B cell (primary cell): ENCODE results near the gene SPATA7. TPM values are rescaled to one million over a fixed set of nuclear protein-coding genes. Genes with fewer than 3 reads are reported as not detected.

Experiments used
- ATAC-seq: fragments of 200-7000 bp; cut with Tn5 transposase; one replicate; pipeline ENCODE4 v1.10.0; 2021; ENCODE audit warnings: low read depth, mild to moderate bottlenecking, moderate number of reproducible peaks, moderate library complexity
- CTCF ChIA-PET: fragments of 350-600 bp; sonication (Branson Sonifier 250); formaldehyde crosslinking; loops from one replicate; lab custom pipeline; 2021; ENCODE audit warnings: antibody characterized with exemption, inconsistent platforms; lab: Charles Lee
- POLR2A ChIA-PET: fragments of 350-600 bp; sonication (Branson Sonifier 250); formaldehyde crosslinking; loops from one replicate; lab custom pipeline; 2021; ENCODE audit warnings: antibody characterized with exemption; lab: Charles Lee
- DNase-seq: peaks from one replicate; pipeline ENCODE4 v3.0.0; 2013
- H2AFZ ChIP-seq: 2 replicates; pipeline ENCODE4 v1.6.1; 2012; ENCODE audit warnings: mild to moderate bottlenecking, low read depth, low read length; ENCODE audit not compliant: insufficient read depth, poor library complexity, severe bottlenecking
- H3K27ac ChIP-seq, 2 donors: 1 replicate in 1 of 2; 2 replicates in 1 of 2; pipeline ENCODE4 v1.5.1; 2012 to 2013; ENCODE audit warnings: low read length in 2 of 2, mild to moderate bottlenecking in 2 of 2, moderate library complexity in 1 of 2
- H3K27me3 ChIP-seq, 4 experiments: fragments of 200-600 bp in 1 of 4; sonication (generic) in 1 of 4; replicated peaks in 1 of 4; 1 replicate in 2 of 4; 2 replicates in 2 of 4; pipeline versions ENCODE4 v1.6.1 to v1.7.0; 2013 to 2016; ENCODE audit warnings: low read length in 3 of 4, mild to moderate bottlenecking in 2 of 4, mixed read lengths in 1 of 4, moderate library complexity in 1 of 4; ENCODE audit not compliant: insufficient read depth in 4 of 4, control insufficient read depth in 3 of 4; ENCODE audit errors: control extremely low read depth in 1 of 4
- H3K36me3 ChIP-seq, 2 experiments: replicated peaks in 1 of 2; 1 replicate in 1 of 2; 2 replicates in 1 of 2; pipeline versions ENCODE4 v1.6.1 to v1.7.1; 2013; ENCODE audit warnings: low read length in 1 of 2; ENCODE audit not compliant: insufficient read depth in 2 of 2, control insufficient read depth in 1 of 2; ENCODE audit errors: control extremely low read depth in 1 of 2, extremely low read depth in 1 of 2
- H3K4me1 ChIP-seq, 2 donors: fragments of 200-600 bp in 1 of 2; sonication (generic) in 1 of 2; 1 replicate in 1 of 2; 2 replicates in 1 of 2; pipeline versions ENCODE4 v1.5.1 to v1.6.1; 2013 to 2017; ENCODE audit warnings: low read length in 2 of 2; ENCODE audit not compliant: control insufficient read depth in 2 of 2, insufficient read depth in 2 of 2
- H3K4me2 ChIP-seq: replicated peaks from 2 replicates; pipeline ENCODE3; 2012; ENCODE audit warnings: mild to moderate bottlenecking, low read depth, low read length; ENCODE audit not compliant: poor library complexity, severe bottlenecking
- H3K4me3 ChIP-seq, 5 experiments: fragments of 200-600 bp in 1 of 5; sonication (generic) in 1 of 5; 1 replicate in 3 of 5; 2 replicates in 2 of 5; pipeline versions ENCODE4 v1.5.1 to v1.7.0; 2011 to 2016; ENCODE audit warnings: low read length in 4 of 5, mild to moderate bottlenecking in 4 of 5, low read depth in 2 of 5, control low read depth in 1 of 5, moderate library complexity in 1 of 5; ENCODE audit not compliant: insufficient read depth in 1 of 5; ENCODE audit errors: control extremely low read depth in 1 of 5, extremely low read depth in 1 of 5
- H3K79me2 ChIP-seq: fragments of 200-600 bp; sonication (generic); one replicate; pipeline ENCODE4 v1.6.0; 2016; ENCODE audit warnings: low read length; ENCODE audit not compliant: control insufficient read depth, insufficient read depth
- H3K9ac ChIP-seq: fragments of 200-600 bp; sonication (generic); 2 replicates; pipeline ENCODE4 v1.6.1; 2017; ENCODE audit warnings: mild to moderate bottlenecking, low read length, moderate library complexity
- H3K9me3 ChIP-seq, 3 donors: one replicate each; pipeline versions ENCODE4 v1.6.1 to v1.7.1; 2013; ENCODE audit warnings: low read length in 2 of 3; ENCODE audit not compliant: control insufficient read depth in 2 of 3, insufficient read depth in 1 of 3; ENCODE audit errors: control extremely low read depth in 1 of 3
- H4K20me1 ChIP-seq: 2 replicates; pipeline ENCODE4 v1.6.0; 2012; ENCODE audit warnings: mild to moderate bottlenecking, low read length; ENCODE audit not compliant: insufficient read depth, control insufficient read depth, poor library complexity, severe bottlenecking
- H3K27ac Mint-ChIP-seq: one replicate; pipeline ENCODE4 v1.8.0; 2021; ENCODE audit warnings: mixed read lengths
- H3K27me3 Mint-ChIP-seq: one replicate; pipeline ENCODE4 v1.8.0; 2021; ENCODE audit warnings: mixed read lengths
- H3K4me1 Mint-ChIP-seq: one replicate; pipeline ENCODE4 v1.8.0; 2021; ENCODE audit warnings: mixed read lengths
- H3K4me3 Mint-ChIP-seq: one replicate; pipeline ENCODE4 v1.8.0; 2021; ENCODE audit warnings: mixed read lengths
- H3K9me3 Mint-ChIP-seq: one replicate; pipeline ENCODE4 v1.8.0; 2022; ENCODE audit warnings: mixed read lengths; ENCODE audit not compliant: insufficient read depth
- EZH2 ChIP-seq: IDR thresholded peaks from 2 replicates; pipeline ENCODE4 v1.6.1; 2012; ENCODE audit warnings: borderline replicate concordance, low read depth, mild to moderate bottlenecking, moderate library complexity, low read length; ENCODE audit not compliant: insufficient read depth, poor library complexity, severe bottlenecking
- WGBS: methylation state at CpG from one replicate; pipeline ENCODE4 v1.1.5; 2013; ENCODE audit warnings: missing lambda C conversion rate; ENCODE audit not compliant: insufficient coverage; 5-methylcytosine and 5-hydroxymethylcytosine counted together
- intact Hi-C: fragments of 100-400 bp; cut with micrococcal nuclease; formaldehyde crosslinking; loops from one replicate; pipeline ENCODE4 v1.10.0; 2022
- polyA plus RNA-seq: library from polyadenylated mRNA; depleted of rRNA; stranded (reverse); fragments of >200 nt; gene quantifications from 2 replicates; pipeline ENCODE4 v1.2.3, GENCODE V29; 2012
- total RNA-seq, 2 donors: library from RNA; stranded (reverse); fragments of 120-200 nt in 1 of 2; gene quantifications; 1 replicate in 1 of 2; 2 replicates in 1 of 2; pipeline versions ENCODE4 v1.2.3 to v1.2.4, GENCODE V29; 2013 to 2022
- TF ChIP-seq, protein P1 (sequence below): fragments of 200-600 bp; IDR thresholded peaks from one replicate; pipeline ENCODE4 v1.8.0; 2022; ENCODE audit warnings: antibody characterized with exemption, mild to moderate bottlenecking

The SPATA7 gene
- total and polyA plus RNA-seq, 2 donors (not counting 1 experiment from before 2014, with no cell fraction given), result 0.86 to 3.2 TPM

DNA sequence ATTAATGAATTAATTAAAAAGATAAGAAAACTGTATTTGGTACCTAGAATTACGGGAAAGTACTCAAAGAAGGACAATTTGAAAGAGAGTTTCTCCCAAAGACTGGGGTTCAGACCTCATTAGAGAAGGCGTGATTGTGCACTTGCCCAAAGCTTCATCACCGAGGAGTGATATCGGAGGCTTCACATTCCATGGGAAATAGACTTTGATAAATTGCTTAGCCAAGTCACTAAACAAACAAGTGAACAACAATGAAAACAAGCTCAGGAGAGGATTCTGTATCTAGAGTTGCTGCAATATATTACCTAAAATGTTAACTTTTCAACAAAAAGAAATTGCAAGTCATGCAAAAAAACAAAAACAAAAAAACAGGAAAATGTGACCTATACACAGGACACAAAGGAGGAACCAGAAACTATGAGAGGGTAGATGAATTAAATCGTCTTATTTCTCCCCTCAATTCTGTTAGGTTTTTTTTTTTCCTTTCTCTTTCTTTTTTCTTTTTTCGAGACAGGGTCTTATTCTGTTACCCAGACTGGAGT, 3.4 kb downstream of the SPATA7 start:
- Mint-ChIP-seq H3K4me1 (peaks cover 20% of the 10 kb centered on the region), H3K27ac (no peak overlapping the region), H3K4me3 (no peak overlapping the region), H3K27me3 (peaks cover 3% of the 10 kb centered on the region), H3K9me3 (no peaks in the 10 kb centered on the region)
- ATAC-seq, result no peak
- TF ChIP-seq EZH2, result no peak
- TF ChIP-seq, protein P1, sequence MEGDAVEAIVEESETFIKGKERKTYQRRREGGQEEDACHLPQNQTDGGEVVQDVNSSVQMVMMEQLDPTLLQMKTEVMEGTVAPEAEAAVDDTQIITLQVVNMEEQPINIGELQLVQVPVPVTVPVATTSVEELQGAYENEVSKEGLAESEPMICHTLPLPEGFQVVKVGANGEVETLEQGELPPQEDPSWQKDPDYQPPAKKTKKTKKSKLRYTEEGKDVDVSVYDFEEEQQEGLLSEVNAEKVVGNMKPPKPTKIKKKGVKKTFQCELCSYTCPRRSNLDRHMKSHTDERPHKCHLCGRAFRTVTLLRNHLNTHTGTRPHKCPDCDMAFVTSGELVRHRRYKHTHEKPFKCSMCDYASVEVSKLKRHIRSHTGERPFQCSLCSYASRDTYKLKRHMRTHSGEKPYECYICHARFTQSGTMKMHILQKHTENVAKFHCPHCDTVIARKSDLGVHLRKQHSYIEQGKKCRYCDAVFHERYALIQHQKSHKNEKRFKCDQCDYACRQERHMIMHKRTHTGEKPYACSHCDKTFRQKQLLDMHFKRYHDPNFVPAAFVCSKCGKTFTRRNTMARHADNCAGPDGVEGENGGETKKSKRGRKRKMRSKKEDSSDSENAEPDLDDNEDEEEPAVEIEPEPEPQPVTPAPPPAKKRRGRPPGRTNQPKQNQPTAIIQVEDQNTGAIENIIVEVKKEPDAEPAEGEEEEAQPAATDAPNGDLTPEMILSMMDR, result no peak
- no peaks in the 10 kb centered on the region for H4K20me1 ChIP-seq
- DNase-seq, result no peak
- no peak overlapping the region for H3K9ac ChIP-seq
- H3K36me3 ChIP-seq, result no peaks in the 10 kb centered on the region
- H3K27ac ChIP-seq, result no peak overlapping the region
- no peak overlapping the region for H2AFZ ChIP-seq
- no peak overlapping the region for H3K4me3 ChIP-seq
- WGBS, result 94% methylated on average over 3 of the region's 6 CpGs
- no peaks in the 10 kb centered on the region for H3K79me2 ChIP-seq
- CTCF ChIA-PET, result no interaction called here
- H3K4me2 ChIP-seq, result no peak overlapping the region
- H3K9me3 ChIP-seq, result no peaks in the 10 kb centered on the region
- intact Hi-C loops, result loop anchor here (5.0 to 10.0 kb wide), 4 partner anchors 176 to 1568 kb away; partner anchors contain the start of genes GPR65, TDP1 and ZC3H14
- H3K4me1 ChIP-seq, result peaks cover 6 to 13% of the 10 kb centered on the region in 2 donors
- POLR2A ChIA-PET, result no interaction called here
- H3K27me3 ChIP-seq, result peaks cover 0 to 4% (median 0%) of the 10 kb centered on the region in 4 experiments

DNA sequence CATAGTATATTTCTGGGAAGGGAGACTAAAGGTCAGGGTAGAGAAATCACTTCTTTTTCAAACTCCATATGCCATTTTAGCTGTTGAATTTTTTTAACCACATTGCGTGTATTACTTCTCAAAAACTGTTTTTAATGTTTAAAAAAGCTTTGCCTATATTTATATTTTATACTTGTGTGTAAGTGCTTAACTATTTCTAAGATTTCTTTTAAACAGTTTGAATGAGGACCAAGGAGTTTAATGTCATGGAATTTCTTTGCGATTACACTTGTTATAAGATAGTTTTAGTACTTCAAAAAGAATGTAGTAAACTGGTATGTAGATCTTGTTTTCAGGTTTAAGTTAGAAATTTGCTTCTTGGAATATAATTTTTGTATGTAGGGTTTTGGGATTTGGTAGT, 7.2 kb downstream of the SPATA7 start:
- intact Hi-C loops, result no loop called here
- Histone ChIP-seq H3K79me2 (no peaks in the 10 kb centered on the region), H3K27me3 (no peaks in the 10 kb centered on the region), H3K36me3 (no peaks in the 10 kb centered on the region), H3K9me3 (no peaks in the 10 kb centered on the region), H3K4me1 (no peaks in the 10 kb centered on the region), H3K4me2 (no peak overlapping the region), H4K20me1 (no peaks in the 10 kb centered on the region), H3K27ac (no peak overlapping the region), H3K4me3 (no peak overlapping the region), H2AFZ (no peak overlapping the region), H3K9ac (no peak overlapping the region)
- Mint-ChIP-seq H3K4me3 (no peak overlapping the region), H3K27ac (no peak overlapping the region), H3K9me3 (no peaks in the 10 kb centered on the region), H3K27me3 (no peaks in the 10 kb centered on the region), H3K4me1 (no peaks in the 10 kb centered on the region)
- DNase-seq, result no peak
- CTCF ChIA-PET, result no interaction called here
- no CpG with 5 or more reads among the region's 2 CpGs for WGBS
- no peak for ATAC-seq
- TF ChIP-seq EZH2, result no peak
- TF ChIP-seq, protein P1, result no peak
- POLR2A ChIA-PET, result interaction anchor here (0.7 kb wide), 1 partner anchor 424 kb away, joined by 3 read pairs; no protein-coding TSS in a partner anchor
